HEK293 (cell line): ENCODE data around the gene RNF181.

Experiments used
- MEIS1 ChIP-seq: sonication (generic); formaldehyde crosslinking; IDR thresholded peaks from 2 replicates; pipeline ENCODE4 v1.8.1; 2022; ENCODE audit warnings: missing genetic modification reagents, mild to moderate bottlenecking, borderline replicate concordance
- TRIM28 ChIP-seq: IDR thresholded peaks from 2 replicates; pipeline ENCODE4 v1.6.1; 2011; ENCODE audit warnings: low read length, control low read depth, borderline replicate concordance
- ZNF274 ChIP-seq, 2 experiments: fragments of 200-500 bp in 1 of 2; fragments of 450-650 bp in 1 of 2; sonication (Bioruptor generic) in 1 of 2; formaldehyde crosslinking in 1 of 2; IDR thresholded peaks; 2 replicates each; pipeline versions ENCODE4 v1.5.1 to v1.6.1; 2014 to 2016; ENCODE audit warnings: borderline replicate concordance in 1 of 2, inconsistent platforms in 1 of 2, low read length in 1 of 2, missing biosample characterization in 1 of 2, missing genetic modification characterization in 1 of 2
- ZNF426 ChIP-seq: fragments of 450-650 bp; formaldehyde crosslinking; IDR thresholded peaks from 2 replicates; pipeline ENCODE4 v1.5.1; 2017; ENCODE audit warnings: missing biosample characterization, missing genetic modification characterization, mild to moderate bottlenecking, inconsistent platforms, moderate library complexity
- ZNF473 ChIP-seq: fragments of 450-650 bp; formaldehyde crosslinking; IDR thresholded peaks from 2 replicates; pipeline ENCODE4 v1.5.1; 2017; ENCODE audit warnings: missing biosample characterization, missing genetic modification characterization
- ZNF600 ChIP-seq: fragments of 450-650 bp; formaldehyde crosslinking; IDR thresholded peaks from 2 replicates; pipeline ENCODE4 v1.5.1; 2016; ENCODE audit warnings: missing biosample characterization, missing genetic modification characterization
- ZNF707 ChIP-seq: fragments of 450-650 bp; formaldehyde crosslinking; IDR thresholded peaks from 2 replicates; pipeline ENCODE4 v1.5.1; 2016; ENCODE audit warnings: missing biosample characterization, missing genetic modification characterization
- TF ChIP-seq, protein P1 (sequence below): fragments of 450-650 bp; formaldehyde crosslinking; IDR thresholded peaks from 2 replicates; pipeline ENCODE4 v1.5.1; 2016; ENCODE audit warnings: missing biosample characterization, missing genetic modification characterization, low read depth
- TF ChIP-seq, protein P2 (sequence below): fragments of 450-650 bp; formaldehyde crosslinking; IDR thresholded peaks from 2 replicates; pipeline ENCODE4 v1.5.1; 2016; ENCODE audit warnings: missing biosample characterization, missing genetic modification characterization
- TF ChIP-seq, protein P3 (sequence below): fragments of 450-650 bp; formaldehyde crosslinking; IDR thresholded peaks from 2 replicates; pipeline ENCODE4 v1.5.1; 2016; ENCODE audit warnings: missing biosample characterization, missing genetic modification characterization

DNA sequence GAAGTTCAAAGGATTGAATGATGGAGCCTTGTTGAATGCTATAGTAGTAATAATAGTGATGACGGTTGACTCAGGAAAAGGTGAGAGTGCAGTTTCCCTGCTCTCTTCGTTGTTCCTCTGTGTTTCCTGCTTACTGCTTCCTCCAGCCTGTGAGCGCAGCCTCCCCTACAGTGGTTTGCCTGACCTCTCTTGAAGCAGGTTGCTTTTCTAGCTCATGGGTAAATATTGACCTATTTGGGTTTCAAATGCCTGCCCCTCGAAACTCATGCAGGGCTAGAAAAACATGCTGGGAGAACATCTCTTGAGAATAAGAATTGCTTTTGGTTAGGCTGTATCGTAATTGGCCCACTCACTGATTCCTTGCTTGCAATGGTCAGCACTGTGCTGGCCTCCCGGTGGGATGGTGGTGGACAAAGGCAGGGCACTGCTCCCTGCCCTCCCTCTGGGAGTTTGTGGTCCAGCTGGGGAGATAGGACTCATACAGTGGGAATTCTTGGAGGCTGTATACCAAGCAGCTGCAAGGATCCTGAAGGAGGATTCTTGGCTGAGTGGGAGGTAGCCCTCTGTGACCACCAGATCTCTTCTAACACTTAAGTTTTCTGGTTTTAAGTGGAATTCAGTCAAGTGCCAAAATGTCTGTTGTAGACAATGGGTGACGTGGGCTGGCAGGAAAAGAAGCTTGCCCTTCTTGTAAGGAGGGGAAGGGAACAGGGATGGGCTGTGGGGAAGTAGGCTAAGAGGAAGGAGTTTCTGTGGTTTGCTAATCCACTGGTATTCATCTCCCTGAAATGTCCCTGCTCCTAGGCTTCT, 5.4 kb upstream of the RNF181 start:
- TF ChIP-seq, protein P1, sequence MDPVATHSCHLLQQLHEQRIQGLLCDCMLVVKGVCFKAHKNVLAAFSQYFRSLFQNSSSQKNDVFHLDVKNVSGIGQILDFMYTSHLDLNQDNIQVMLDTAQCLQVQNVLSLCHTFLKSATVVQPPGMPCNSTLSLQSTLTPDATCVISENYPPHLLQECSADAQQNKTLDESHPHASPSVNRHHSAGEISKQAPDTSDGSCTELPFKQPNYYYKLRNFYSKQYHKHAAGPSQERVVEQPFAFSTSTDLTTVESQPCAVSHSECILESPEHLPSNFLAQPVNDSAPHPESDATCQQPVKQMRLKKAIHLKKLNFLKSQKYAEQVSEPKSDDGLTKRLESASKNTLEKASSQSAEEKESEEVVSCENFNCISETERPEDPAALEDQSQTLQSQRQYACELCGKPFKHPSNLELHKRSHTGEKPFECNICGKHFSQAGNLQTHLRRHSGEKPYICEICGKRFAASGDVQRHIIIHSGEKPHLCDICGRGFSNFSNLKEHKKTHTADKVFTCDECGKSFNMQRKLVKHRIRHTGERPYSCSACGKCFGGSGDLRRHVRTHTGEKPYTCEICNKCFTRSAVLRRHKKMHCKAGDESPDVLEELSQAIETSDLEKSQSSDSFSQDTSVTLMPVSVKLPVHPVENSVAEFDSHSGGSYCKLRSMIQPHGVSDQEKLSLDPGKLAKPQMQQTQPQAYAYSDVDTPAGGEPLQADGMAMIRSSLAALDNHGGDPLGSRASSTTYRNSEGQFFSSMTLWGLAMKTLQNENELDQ (tag by site-specific recombination): no peak
- TF ChIP-seq ZNF426 (tag by site-specific recombination) (no peak), TRIM28 (no peak), MEIS1 (CRISPR knock-in tag) (no peak), ZNF274 (IDR thresholded peaks at IDR 0.05; ENCODE audit: low read length) (no peak), ZNF274 (tag by site-specific recombination; IDR thresholded peaks at IDR 0.05; ENCODE audit: borderline replicate concordance) (no peak), ZNF707 (tag by site-specific recombination) (no peak), ZNF473 (tag by site-specific recombination) (no peak), ZNF600 (no peak)
- TF ChIP-seq, protein P2, sequence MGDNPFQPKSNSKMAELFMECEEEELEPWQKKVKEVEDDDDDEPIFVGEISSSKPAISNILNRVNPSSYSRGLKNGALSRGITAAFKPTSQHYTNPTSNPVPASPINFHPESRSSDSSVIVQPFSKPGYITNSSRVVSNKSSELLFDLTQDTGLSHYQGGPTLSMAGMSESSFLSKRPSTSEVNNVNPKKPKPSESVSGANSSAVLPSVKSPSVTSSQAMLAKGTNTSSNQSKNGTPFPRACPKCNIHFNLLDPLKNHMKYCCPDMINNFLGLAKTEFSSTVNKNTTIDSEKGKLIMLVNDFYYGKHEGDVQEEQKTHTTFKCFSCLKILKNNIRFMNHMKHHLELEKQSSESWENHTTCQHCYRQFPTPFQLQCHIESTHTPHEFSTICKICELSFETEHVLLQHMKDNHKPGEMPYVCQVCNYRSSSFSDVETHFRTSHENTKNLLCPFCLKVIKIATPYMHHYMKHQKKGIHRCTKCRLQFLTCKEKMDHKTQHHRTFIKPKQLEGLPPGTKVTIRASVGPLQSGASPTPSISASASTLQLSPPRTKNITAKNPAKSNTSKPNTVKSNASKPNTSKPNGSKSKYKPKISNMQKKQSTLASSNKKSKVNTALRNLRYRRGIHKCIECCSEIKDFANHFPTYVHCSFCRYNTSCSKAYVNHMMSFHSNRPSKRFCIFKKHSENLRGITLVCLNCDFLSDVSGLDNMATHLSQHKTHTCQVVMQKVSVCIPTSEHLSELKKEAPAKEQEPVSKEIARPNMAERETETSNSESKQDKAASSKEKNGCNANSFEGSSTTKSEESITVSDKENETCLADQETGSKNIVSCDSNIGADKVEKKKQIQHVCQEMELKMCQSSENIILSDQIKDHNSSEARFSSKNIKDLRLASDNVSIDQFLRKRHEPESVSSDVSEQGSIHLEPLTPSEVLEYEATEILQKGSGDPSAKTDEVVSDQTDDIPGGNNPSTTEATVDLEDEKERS (tag by site-specific recombination): no peak
- TF ChIP-seq, protein P3, sequence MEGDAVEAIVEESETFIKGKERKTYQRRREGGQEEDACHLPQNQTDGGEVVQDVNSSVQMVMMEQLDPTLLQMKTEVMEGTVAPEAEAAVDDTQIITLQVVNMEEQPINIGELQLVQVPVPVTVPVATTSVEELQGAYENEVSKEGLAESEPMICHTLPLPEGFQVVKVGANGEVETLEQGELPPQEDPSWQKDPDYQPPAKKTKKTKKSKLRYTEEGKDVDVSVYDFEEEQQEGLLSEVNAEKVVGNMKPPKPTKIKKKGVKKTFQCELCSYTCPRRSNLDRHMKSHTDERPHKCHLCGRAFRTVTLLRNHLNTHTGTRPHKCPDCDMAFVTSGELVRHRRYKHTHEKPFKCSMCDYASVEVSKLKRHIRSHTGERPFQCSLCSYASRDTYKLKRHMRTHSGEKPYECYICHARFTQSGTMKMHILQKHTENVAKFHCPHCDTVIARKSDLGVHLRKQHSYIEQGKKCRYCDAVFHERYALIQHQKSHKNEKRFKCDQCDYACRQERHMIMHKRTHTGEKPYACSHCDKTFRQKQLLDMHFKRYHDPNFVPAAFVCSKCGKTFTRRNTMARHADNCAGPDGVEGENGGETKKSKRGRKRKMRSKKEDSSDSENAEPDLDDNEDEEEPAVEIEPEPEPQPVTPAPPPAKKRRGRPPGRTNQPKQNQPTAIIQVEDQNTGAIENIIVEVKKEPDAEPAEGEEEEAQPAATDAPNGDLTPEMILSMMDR (tag by site-specific recombination): no peak
